GM12878 (cell line): ENCODE data around the gene CASK. TPM values are rescaled to one million over a fixed set of nuclear protein-coding genes. Genes with fewer than 3 reads are reported as not detected.
A peak's percentile ranks its signal among the peaks of the same experiment; 100 is the strongest.

Source experiments
- ATAC-seq: fragments of 200-7000 bp; cut with Tn5 transposase; 3 replicates; pipeline ENCODE4 v1.9.1; 2020; ENCODE audit warnings: mild to moderate bottlenecking, moderate library complexity
- BruUV-seq: library from RNA; stranded (reverse); fragments of 400-500 nt; replicated peaks from 2 replicates; lab custom pipeline; 2021; lab: Mats Ljungman, UMichigan
- CTCF ChIA-PET: fragments of 300-600 bp; sonication (Branson Sonifier 250); formaldehyde crosslinking; extraction: SDS; loops from one replicate; lab custom pipeline; 2021; ENCODE audit warnings: inconsistent platforms; lab: Yijun Ruan, JAX
- POLR2A ChIA-PET: fragments of 350-600 bp; formaldehyde crosslinking; extraction: SDS; loops from one replicate; lab custom pipeline; 2021; ENCODE audit warnings: inconsistent platforms; lab: Charles Lee
- RAD21 ChIA-PET: fragments of 300-600 bp; sonication (Branson Sonifier 250); formaldehyde crosslinking; loops from one replicate; lab custom pipeline; 2023; ENCODE audit warnings: antibody characterized with exemption; ENCODE audit not compliant: unreplicated experiment; lab: Charles Lee
- SMC1A ChIA-PET: fragments of 300-600 bp; sonication (Branson Sonifier 250); formaldehyde crosslinking; loops from one replicate; lab custom pipeline; 2023; ENCODE audit not compliant: unreplicated experiment, uncharacterized antibody; lab: Charles Lee
- DNase-seq: peaks from one replicate; pipeline ENCODE4 v3.0.0-alpha.2; 2011; ENCODE audit warnings: low read depth, low spot score
- FAIRE-seq: peaks from 3 replicates; lab custom pipeline; 2011; peaks lifted over from hg19 to GRCh38; lab: Jason Lieb, UNC
- H2AFZ ChIP-seq: 2 replicates; pipeline ENCODE4 v1.6.0; 2011; ENCODE audit warnings: low read depth, low read length, control low read depth; ENCODE audit not compliant: control insufficient read depth
- H3K27ac ChIP-seq: 2 replicates; pipeline ENCODE4 v1.5.1; 2011; ENCODE audit warnings: control low read depth; ENCODE audit not compliant: control insufficient read depth, insufficient read depth
- H3K27me3 ChIP-seq, 2 experiments: replicated peaks in 1 of 2; 2 replicates each; pipeline versions ENCODE4 v1.6.0 to v1.6.1; 2011; ENCODE audit warnings: low read length in 1 of 2; ENCODE audit not compliant: control insufficient read depth in 2 of 2, insufficient read depth in 2 of 2
- H3K36me3 ChIP-seq, 2 experiments: 2 replicates each; pipeline ENCODE4 v1.5.1; 2011; ENCODE audit warnings: low read length in 1 of 2; ENCODE audit not compliant: control insufficient read depth in 2 of 2, insufficient read depth in 2 of 2
- H3K4me1 ChIP-seq: 2 replicates; pipeline ENCODE4 v1.6.1; 2011; ENCODE audit warnings: mild to moderate bottlenecking, low read length, moderate library complexity, mixed read lengths; ENCODE audit not compliant: control insufficient read depth, insufficient read depth
- H3K4me2 ChIP-seq: 2 replicates; pipeline ENCODE4 v1.6.0; 2011; ENCODE audit warnings: control low read depth; ENCODE audit not compliant: control insufficient read depth, insufficient read depth
- H3K4me3 ChIP-seq: fragments of 200-600 bp; sonication (generic); 2 replicates; pipeline ENCODE4 v1.5.1; 2016
- H3K79me2 ChIP-seq: 2 replicates; pipeline ENCODE4 v1.6.0; 2011; ENCODE audit warnings: low read length; ENCODE audit not compliant: control insufficient read depth, insufficient read depth
- H3K9ac ChIP-seq: 2 replicates; pipeline ENCODE4 v1.8.0; 2011; ENCODE audit warnings: low read length, control low read depth, mixed read lengths; ENCODE audit not compliant: control insufficient read depth, insufficient read depth
- H3K9me3 ChIP-seq: replicated peaks from 3 replicates; pipeline ENCODE4 v1.5.1; 2011; ENCODE audit warnings: mild to moderate bottlenecking, low read length; ENCODE audit not compliant: control insufficient read depth, insufficient read depth
- H4K20me1 ChIP-seq: 2 replicates; pipeline ENCODE4 v1.6.0; 2011; ENCODE audit not compliant: control insufficient read depth, insufficient read depth
- BHLHE40 ChIP-seq, 2 experiments: fragments of 450-650 bp in 1 of 2; IDR thresholded peaks; 2 replicates each; pipeline ENCODE4 v1.6.1; 2011 to 2017; ENCODE audit warnings: low read depth in 2 of 2, borderline replicate concordance in 1 of 2, improper control_type of control experiment in 1 of 2, low read length in 1 of 2, mild to moderate bottlenecking in 1 of 2
- CBFB ChIP-seq: IDR thresholded peaks from 2 replicates; pipeline ENCODE4 v1.6.1; 2016; ENCODE audit warnings: antibody characterized with exemption, low read depth
- E2F8 ChIP-seq: fragments of 450-650 bp; IDR thresholded peaks from 2 replicates; pipeline ENCODE4 v1.6.1; 2018; ENCODE audit warnings: mild to moderate bottlenecking, low read depth, moderate library complexity; ENCODE audit not compliant: partially characterized antibody
- E4F1 ChIP-seq: fragments of 450-650 bp; IDR thresholded peaks from 2 replicates; pipeline ENCODE4 v1.6.1; 2018; ENCODE audit warnings: borderline replicate concordance, mild to moderate bottlenecking; ENCODE audit not compliant: partially characterized antibody
- EED ChIP-seq: sonication (generic); IDR thresholded peaks from 2 replicates; pipeline ENCODE4 v1.6.1; 2016; ENCODE audit warnings: antibody characterized with exemption, low read depth
- FOXM1 ChIP-seq: IDR thresholded peaks from 2 replicates; pipeline ENCODE4 v1.6.1; 2012; ENCODE audit warnings: low read depth, mild to moderate bottlenecking, inconsistent platforms, low read length, moderate library complexity
- MTA2 ChIP-seq: fragments of 450-650 bp; IDR thresholded peaks from 2 replicates; pipeline ENCODE4 v1.6.1; 2016; ENCODE audit warnings: low read depth, mild to moderate bottlenecking, moderate library complexity
- NBN ChIP-seq: fragments of 450-650 bp; IDR thresholded peaks from 2 replicates; pipeline ENCODE4 v1.6.1; 2016
- ZNF24 ChIP-seq: fragments of 450-650 bp; IDR thresholded peaks from 2 replicates; pipeline ENCODE4 v1.6.1; 2017; ENCODE audit warnings: antibody characterized with exemption, mild to moderate bottlenecking
- WGBS: methylation state at CpG from one replicate; pipeline ENCODE4 v1.1.6; 2016; ENCODE audit warnings: low lambda C conversion rate; ENCODE audit not compliant: insufficient replicate concordance, insufficient coverage; ENCODE audit errors: missing lambda C conversion rate; 5-methylcytosine and 5-hydroxymethylcytosine counted together
- in situ Hi-C: fragments of 300-500 bp; cut with MboI; formaldehyde crosslinking; loops from 9 replicates; pipeline ENCODE4 v1.14.3; 2018; ENCODE audit warnings: mixed read lengths
- intact Hi-C: fragments of 100-400 bp; cut with micrococcal nuclease; formaldehyde crosslinking; loops from one replicate; pipeline ENCODE4 v1.14.2; 2022; ENCODE audit not compliant: unreplicated experiment
- polyA plus RNA-seq, 11 experiments: library from polyadenylated mRNA; depleted of rRNA in 4 of 11; unstranded in 6 of 11; stranded (reverse) in 5 of 11; fragments of >200 nt; fragmentation: Nextera tagmentation in 4 of 11; fragmentation: Illumina TruSeq in 1 of 11; extraction: Ambion mirVana in 4 of 11; extraction: Trizol in 1 of 11; gene quantifications; 1 replicate in 1 of 11; 2 replicates in 10 of 11; pipeline versions ENCODE4 v1.2.1 to v1.2.3, GENCODE V29; 2011 to 2016; ENCODE audit warnings: inconsistent platforms in 2 of 11, missing spikeins in 2 of 11, low read depth in 1 of 11
- total RNA-seq, 4 experiments: library from RNA; depleted of rRNA in 3 of 4; stranded (reverse); fragments of >200 nt in 3 of 4; fragmentation: Illumina TruSeq in 1 of 4; extraction: Trizol in 1 of 4; gene quantifications; 2 replicates each; pipeline versions ENCODE4 v1.2.1 to v1.2.3, GENCODE V29; 2013 to 2021
- TF ChIP-seq, protein P1 (sequence below): fragments of 450-650 bp; IDR thresholded peaks from 2 replicates; pipeline ENCODE4 v1.6.1; 2017; ENCODE audit warnings: low read depth, mild to moderate bottlenecking, moderate library complexity
- TF ChIP-seq, protein P2 (sequence below): fragments of 450-650 bp; conservative IDR thresholded peaks from 2 replicates; pipeline ENCODE4 v1.6.1; 2017; ENCODE audit warnings: mild to moderate bottlenecking, moderate library complexity

The CASK gene
- total and polyA plus RNA-seq, 10 of the 15 experiments (the other 5 are each of a cell fraction or from before 2014, with no cell fraction given): 0.60 to 45.9 (median 4.8) TPM

- TF ChIP-seq, protein P1, sequence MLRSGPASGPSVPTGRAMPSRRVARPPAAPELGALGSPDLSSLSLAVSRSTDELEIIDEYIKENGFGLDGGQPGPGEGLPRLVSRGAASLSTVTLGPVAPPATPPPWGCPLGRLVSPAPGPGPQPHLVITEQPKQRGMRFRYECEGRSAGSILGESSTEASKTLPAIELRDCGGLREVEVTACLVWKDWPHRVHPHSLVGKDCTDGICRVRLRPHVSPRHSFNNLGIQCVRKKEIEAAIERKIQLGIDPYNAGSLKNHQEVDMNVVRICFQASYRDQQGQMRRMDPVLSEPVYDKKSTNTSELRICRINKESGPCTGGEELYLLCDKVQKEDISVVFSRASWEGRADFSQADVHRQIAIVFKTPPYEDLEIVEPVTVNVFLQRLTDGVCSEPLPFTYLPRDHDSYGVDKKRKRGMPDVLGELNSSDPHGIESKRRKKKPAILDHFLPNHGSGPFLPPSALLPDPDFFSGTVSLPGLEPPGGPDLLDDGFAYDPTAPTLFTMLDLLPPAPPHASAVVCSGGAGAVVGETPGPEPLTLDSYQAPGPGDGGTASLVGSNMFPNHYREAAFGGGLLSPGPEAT: no peak
- TF ChIP-seq EED (no peak), BHLHE40 (IDR thresholded peaks at IDR 0.05; ENCODE audit: borderline replicate concordance in 1 of 2, low read depth in 2 of 2, low read length in 1 of 2) (peak; percentile 29 to 66; a peak in 2 of 4 replicates), ZNF24 (0 out of 2 replicates have a peak, but pooled peaks have one; percentile 41)
- TF ChIP-seq, protein P2, sequence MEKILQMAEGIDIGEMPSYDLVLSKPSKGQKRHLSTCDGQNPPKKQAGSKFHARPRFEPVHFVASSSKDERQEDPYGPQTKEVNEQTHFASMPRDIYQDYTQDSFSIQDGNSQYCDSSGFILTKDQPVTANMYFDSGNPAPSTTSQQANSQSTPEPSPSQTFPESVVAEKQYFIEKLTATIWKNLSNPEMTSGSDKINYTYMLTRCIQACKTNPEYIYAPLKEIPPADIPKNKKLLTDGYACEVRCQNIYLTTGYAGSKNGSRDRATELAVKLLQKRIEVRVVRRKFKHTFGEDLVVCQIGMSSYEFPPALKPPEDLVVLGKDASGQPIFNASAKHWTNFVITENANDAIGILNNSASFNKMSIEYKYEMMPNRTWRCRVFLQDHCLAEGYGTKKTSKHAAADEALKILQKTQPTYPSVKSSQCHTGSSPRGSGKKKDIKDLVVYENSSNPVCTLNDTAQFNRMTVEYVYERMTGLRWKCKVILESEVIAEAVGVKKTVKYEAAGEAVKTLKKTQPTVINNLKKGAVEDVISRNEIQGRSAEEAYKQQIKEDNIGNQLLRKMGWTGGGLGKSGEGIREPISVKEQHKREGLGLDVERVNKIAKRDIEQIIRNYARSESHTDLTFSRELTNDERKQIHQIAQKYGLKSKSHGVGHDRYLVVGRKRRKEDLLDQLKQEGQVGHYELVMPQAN: no peak
Observed at GRCh38 chrX:41707218-41707617, 216.1 kb downstream of the CASK start (continued).

DNA sequence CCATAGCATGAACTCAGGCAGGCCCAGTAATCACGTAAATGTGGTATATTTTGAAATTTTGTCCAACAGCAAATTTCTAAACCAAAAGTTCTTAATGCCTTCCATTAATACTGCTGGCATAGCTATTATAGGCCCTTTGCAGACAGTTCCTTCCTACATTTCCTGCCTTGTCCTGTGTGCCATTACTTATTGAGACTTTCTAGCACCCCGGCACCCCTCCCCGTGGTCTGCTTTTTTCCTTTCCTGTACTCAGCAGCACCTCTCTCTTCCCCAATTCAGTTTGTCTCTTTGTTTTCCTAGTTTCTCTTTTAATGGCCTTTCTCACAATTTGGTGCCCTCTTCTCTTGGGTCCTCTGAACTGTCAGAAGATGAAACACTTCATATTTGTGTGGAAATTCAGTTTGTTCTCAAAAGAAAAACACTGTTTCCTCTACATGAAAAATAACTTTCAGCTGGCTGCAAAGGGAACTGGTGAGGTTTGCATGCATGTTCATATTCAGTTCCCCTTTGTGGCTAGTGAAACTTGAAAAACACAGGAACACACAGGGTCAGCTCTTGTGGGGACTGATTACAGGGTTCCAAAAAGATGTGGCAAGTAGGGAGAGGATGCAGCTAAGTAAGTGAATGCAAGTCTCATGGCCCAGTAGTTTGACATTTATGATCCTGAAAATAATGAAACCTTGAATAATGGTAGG lies 217.5 kb downstream of the CASK start:
- peaks cover 26% of the 10 kb centered on the region for H3K4me1 ChIP-seq
- FAIRE-seq: peak; percentile 88
- H3K9ac ChIP-seq: no peak overlapping the region
- H3K79me2 ChIP-seq: no peaks in the 10 kb centered on the region
- ChIA-PET POLR2A (interaction anchor here (1.7 kb wide), 1 partner anchor 25 kb away, joined by 5 read pairs; no protein-coding TSS in a partner anchor), SMC1A (interaction anchor here (0.9 to 2.0 kb wide), 9 partner anchors 9 to 190 kb away, joined by 3 to 5 read pairs (median 4); no protein-coding TSS in a partner anchor), RAD21 (interaction anchor here (0.6 to 2.1 kb wide), 7 partner anchors 12 to 45 kb away, joined by 3 to 6 read pairs (median 4); partner anchors contain the start of genes GPR34 and GPR82), CTCF (interaction anchor here (0.8 to 2.4 kb wide), 8 partner anchors 9 to 110 kb away, joined by 3 to 8 read pairs (median 4); partner anchors contain the start of gene GPR82)
- peak overlapping the region; percentile 26 for H3K4me2 ChIP-seq
- 0% methylated on average over 3 of the region's 3 CpGs for WGBS
- no peaks in the 10 kb centered on the region for H4K20me1 ChIP-seq
- no peak overlapping the region for H2AFZ ChIP-seq
- H3K4me3 ChIP-seq: no peak overlapping the region
- DNase-seq: peak; percentile 62
- H3K27me3 ChIP-seq: no peaks in the 10 kb centered on the region
- no peaks in the 10 kb centered on the region for H3K36me3 ChIP-seq
- intact Hi-C loops (loop anchor here (1.0 to 2.0 kb wide), 2 partner anchors 15 to 28 kb away; no protein-coding TSS in a partner anchor), in situ Hi-C loops (no loop called here)
- H3K9me3 ChIP-seq: no peaks in the 10 kb centered on the region
- H3K27ac ChIP-seq: peak overlapping the region; percentile 52
- BruUV-seq: no TSS peak
- ATAC-seq: peak; percentile 88
- TF ChIP-seq E2F8 (no peak), MTA2 (peak; percentile 55), NBN (0 out of 2 replicates have a peak, but pooled peaks have one; percentile 39), FOXM1 (0 out of 2 replicates have a peak, but pooled peaks have one; percentile 46), E4F1 (no peak), CBFB (peak; percentile 13; the same call in 1 of the 2 replicates)
